ENCODE results near the gene EYS. TPM values are rescaled to one million over a fixed set of nuclear protein-coding genes. Genes with fewer than 3 reads are reported as not detected.

The EYS gene
- total and polyA plus RNA-seq, 2 of the 13 experiments (the other 11 are each of a cell fraction or from before 2014, with no cell fraction given): 0.04 to 0.07 TPM

DNA sequence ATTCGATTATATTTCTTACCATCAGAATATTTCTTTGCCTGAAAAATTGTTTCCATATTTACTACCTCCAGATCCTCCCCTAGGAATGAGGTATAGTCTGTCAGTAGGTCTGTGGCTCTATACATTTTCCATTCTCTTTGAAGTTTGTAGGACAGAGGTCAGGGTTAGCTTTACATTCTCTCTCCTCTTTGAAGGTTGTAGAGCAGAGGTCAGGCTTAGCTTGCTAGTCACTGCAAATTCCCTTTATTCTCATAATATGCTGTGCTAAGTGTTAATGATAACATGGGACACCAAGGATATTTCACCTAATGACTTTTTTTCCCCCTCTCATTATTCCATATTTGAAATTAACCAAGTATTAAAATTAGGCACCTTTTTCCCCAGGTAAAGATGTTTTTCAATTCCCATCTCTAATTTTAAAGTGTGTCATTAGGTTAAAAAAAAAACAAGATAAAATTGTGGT lies 1660.2 kb downstream of the EYS start (continued):
- TF ChIP-seq, protein P1, sequence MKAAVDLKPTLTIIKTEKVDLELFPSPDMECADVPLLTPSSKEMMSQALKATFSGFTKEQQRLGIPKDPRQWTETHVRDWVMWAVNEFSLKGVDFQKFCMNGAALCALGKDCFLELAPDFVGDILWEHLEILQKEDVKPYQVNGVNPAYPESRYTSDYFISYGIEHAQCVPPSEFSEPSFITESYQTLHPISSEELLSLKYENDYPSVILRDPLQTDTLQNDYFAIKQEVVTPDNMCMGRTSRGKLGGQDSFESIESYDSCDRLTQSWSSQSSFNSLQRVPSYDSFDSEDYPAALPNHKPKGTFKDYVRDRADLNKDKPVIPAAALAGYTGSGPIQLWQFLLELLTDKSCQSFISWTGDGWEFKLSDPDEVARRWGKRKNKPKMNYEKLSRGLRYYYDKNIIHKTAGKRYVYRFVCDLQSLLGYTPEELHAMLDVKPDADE (CRISPR knock-in tag; IDR thresholded peaks at IDR 0.05): no peak
- TF ChIP-seq, protein P2, sequence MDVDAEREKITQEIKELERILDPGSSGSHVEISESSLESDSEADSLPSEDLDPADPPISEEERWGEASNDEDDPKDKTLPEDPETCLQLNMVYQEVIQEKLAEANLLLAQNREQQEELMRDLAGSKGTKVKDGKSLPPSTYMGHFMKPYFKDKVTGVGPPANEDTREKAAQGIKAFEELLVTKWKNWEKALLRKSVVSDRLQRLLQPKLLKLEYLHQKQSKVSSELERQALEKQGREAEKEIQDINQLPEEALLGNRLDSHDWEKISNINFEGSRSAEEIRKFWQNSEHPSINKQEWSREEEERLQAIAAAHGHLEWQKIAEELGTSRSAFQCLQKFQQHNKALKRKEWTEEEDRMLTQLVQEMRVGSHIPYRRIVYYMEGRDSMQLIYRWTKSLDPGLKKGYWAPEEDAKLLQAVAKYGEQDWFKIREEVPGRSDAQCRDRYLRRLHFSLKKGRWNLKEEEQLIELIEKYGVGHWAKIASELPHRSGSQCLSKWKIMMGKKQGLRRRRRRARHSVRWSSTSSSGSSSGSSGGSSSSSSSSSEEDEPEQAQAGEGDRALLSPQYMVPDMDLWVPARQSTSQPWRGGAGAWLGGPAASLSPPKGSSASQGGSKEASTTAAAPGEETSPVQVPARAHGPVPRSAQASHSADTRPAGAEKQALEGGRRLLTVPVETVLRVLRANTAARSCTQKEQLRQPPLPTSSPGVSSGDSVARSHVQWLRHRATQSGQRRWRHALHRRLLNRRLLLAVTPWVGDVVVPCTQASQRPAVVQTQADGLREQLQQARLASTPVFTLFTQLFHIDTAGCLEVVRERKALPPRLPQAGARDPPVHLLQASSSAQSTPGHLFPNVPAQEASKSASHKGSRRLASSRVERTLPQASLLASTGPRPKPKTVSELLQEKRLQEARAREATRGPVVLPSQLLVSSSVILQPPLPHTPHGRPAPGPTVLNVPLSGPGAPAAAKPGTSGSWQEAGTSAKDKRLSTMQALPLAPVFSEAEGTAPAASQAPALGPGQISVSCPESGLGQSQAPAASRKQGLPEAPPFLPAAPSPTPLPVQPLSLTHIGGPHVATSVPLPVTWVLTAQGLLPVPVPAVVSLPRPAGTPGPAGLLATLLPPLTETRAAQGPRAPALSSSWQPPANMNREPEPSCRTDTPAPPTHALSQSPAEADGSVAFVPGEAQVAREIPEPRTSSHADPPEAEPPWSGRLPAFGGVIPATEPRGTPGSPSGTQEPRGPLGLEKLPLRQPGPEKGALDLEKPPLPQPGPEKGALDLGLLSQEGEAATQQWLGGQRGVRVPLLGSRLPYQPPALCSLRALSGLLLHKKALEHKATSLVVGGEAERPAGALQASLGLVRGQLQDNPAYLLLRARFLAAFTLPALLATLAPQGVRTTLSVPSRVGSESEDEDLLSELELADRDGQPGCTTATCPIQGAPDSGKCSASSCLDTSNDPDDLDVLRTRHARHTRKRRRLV (CRISPR knock-in tag; IDR thresholded peaks at IDR 0.05): no peak
- TF ChIP-seq SRSF4 (IDR thresholded peaks at IDR 0.05; ENCODE audit: low read depth, low read length, poor library complexity, severe bottlenecking) (no peak), FOXA3 (CRISPR knock-in tag; IDR thresholded peaks at IDR 0.05) (peak; percentile 90), KLF15 (CRISPR knock-in tag; IDR thresholded peaks at IDR 0.05; ENCODE audit: borderline replicate concordance) (no peak), EP300 (IDR thresholded peaks at IDR 0.05; ENCODE audit: low read depth in 2 of 2, low read length in 2 of 2) (peak; percentile 85 to 97), EP300 (CRISPR knock-in tag; IDR thresholded peaks at IDR 0.05; ENCODE audit: borderline replicate concordance) (no peak; the same call in 1 of the 2 replicates), MAFK (conservative IDR thresholded peaks at IDR 0.05 in 1 of 2, IDR thresholded peaks at IDR 0.05 in 1 of 2; ENCODE audit: low read length in 2 of 2) (peak; percentile 83 to 86), SMAD3 (CRISPR knock-in tag; IDR thresholded peaks at IDR 0.05) (0 out of 2 replicates have a peak, but pooled peaks have one; percentile 59), TRIM24 (CRISPR knock-in tag; IDR thresholded peaks at IDR 0.05) (peak; percentile 19; the same call in 1 of the 2 replicates), MEF2D (CRISPR knock-in tag; IDR thresholded peaks at IDR 0.05) (no peak), FOXK1 (CRISPR knock-in tag; IDR thresholded peaks at IDR 0.05; ENCODE audit: borderline replicate concordance, low read depth) (peak; percentile 81), MAFG (CRISPR knock-in tag; IDR thresholded peaks at IDR 0.05) (no peak), ZNF678 (CRISPR knock-in tag; IDR thresholded peaks at IDR 0.05) (no peak)
- TF ChIP-seq, protein P3, sequence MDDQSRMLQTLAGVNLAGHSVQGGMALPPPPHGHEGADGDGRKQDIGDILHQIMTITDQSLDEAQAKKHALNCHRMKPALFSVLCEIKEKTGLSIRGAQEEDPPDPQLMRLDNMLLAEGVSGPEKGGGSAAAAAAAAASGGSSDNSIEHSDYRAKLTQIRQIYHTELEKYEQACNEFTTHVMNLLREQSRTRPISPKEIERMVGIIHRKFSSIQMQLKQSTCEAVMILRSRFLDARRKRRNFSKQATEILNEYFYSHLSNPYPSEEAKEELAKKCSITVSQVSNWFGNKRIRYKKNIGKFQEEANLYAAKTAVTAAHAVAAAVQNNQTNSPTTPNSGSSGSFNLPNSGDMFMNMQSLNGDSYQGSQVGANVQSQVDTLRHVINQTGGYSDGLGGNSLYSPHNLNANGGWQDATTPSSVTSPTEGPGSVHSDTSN (CRISPR knock-in tag; IDR thresholded peaks at IDR 0.05; ENCODE audit: borderline replicate concordance): no peak
- TF ChIP-seq, protein P4, sequence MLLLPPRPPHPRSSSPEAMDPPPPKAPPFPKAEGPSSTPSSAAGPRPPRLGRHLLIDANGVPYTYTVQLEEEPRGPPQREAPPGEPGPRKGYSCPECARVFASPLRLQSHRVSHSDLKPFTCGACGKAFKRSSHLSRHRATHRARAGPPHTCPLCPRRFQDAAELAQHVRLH (CRISPR knock-in tag; IDR thresholded peaks at IDR 0.05; ENCODE audit: borderline replicate concordance, low read depth): no peak
- TF ChIP-seq, protein P5, sequence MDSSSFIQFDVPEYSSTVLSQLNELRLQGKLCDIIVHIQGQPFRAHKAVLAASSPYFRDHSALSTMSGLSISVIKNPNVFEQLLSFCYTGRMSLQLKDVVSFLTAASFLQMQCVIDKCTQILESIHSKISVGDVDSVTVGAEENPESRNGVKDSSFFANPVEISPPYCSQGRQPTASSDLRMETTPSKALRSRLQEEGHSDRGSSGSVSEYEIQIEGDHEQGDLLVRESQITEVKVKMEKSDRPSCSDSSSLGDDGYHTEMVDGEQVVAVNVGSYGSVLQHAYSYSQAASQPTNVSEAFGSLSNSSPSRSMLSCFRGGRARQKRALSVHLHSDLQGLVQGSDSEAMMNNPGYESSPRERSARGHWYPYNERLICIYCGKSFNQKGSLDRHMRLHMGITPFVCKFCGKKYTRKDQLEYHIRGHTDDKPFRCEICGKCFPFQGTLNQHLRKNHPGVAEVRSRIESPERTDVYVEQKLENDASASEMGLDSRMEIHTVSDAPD (CRISPR knock-in tag; IDR thresholded peaks at IDR 0.05): no peak; the same call in 1 of the 2 replicates
- TF ChIP-seq, protein P6, sequence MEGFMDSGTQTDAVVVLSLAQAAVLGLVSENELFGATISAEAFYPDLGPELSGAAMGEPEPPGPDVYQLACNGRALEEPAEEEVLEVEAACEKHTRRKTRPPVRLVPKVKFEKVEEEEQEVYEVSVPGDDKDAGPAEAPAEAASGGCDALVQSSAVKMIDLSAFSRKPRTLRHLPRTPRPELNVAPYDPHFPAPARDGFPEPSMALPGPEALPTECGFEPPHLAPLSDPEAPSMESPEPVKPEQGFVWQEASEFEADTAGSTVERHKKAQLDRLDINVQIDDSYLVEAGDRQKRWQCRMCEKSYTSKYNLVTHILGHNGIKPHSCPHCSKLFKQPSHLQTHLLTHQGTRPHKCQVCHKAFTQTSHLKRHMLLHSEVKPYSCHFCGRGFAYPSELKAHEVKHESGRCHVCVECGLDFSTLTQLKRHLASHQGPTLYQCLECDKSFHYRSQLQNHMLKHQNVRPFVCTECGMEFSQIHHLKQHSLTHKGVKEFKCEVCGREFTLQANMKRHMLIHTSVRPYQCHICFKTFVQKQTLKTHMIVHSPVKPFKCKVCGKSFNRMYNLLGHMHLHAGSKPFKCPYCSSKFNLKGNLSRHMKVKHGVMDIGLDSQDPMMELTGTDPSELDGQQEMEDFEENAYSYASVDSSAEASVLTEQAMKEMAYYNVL (CRISPR knock-in tag; IDR thresholded peaks at IDR 0.05; ENCODE audit: borderline replicate concordance): peak; percentile 78; the same call in 1 of the 2 replicates

All from HepG2 (cell line).